Peyer's patch (tissue), 4 donors: ENCODE results near the gene NLGN2.

ENCODE experiments used
- POLR2A ChIP-seq, 2 donors: fragments of 450-650 bp; IDR thresholded peaks; one replicate each; pipeline ENCODE4 v1.5.1; 2017; ENCODE audit warnings: antibody characterized with exemption in 2 of 2, mild to moderate bottlenecking in 2 of 2, moderate library complexity in 2 of 2
- TF ChIP-seq, protein P1 (sequence below), 6 experiments: fragments of 450-650 bp in 4 of 6; fragments of 200-600 bp in 2 of 6; sonication (generic) in 1 of 6; IDR thresholded peaks; one replicate each; pipeline ENCODE4 v1.5.1; 2017 to 2019; ENCODE audit warnings: antibody characterized with exemption in 6 of 6, mild to moderate bottlenecking in 3 of 6, moderate library complexity in 1 of 6

GRCh38 chr17:7403043-7403726 lies 4.5 kb upstream of the NLGN2 start:
- TF ChIP-seq, protein P1, sequence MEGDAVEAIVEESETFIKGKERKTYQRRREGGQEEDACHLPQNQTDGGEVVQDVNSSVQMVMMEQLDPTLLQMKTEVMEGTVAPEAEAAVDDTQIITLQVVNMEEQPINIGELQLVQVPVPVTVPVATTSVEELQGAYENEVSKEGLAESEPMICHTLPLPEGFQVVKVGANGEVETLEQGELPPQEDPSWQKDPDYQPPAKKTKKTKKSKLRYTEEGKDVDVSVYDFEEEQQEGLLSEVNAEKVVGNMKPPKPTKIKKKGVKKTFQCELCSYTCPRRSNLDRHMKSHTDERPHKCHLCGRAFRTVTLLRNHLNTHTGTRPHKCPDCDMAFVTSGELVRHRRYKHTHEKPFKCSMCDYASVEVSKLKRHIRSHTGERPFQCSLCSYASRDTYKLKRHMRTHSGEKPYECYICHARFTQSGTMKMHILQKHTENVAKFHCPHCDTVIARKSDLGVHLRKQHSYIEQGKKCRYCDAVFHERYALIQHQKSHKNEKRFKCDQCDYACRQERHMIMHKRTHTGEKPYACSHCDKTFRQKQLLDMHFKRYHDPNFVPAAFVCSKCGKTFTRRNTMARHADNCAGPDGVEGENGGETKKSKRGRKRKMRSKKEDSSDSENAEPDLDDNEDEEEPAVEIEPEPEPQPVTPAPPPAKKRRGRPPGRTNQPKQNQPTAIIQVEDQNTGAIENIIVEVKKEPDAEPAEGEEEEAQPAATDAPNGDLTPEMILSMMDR (IDR thresholded peaks at IDR 0.05): no peak
- peak; percentile 34 to 65 for TF ChIP-seq POLR2A (IDR thresholded peaks at IDR 0.05)
